Measurements from ENCODE around the gene DDX20.
"Not testable (repeated sequence)": the region's sequence is repeated elsewhere in the genome, so short reads cannot be mapped to it uniquely, and the experiment has no call there.

Gene DDX20

GRCh38 chr1:111792249-111792648, 36.5 kb downstream of the DDX20 start:
- DNase-seq: no peak

- no peak for DNase-seq
These were observed 38.2 kb downstream of the DDX20 start for GRCh38 chr1:111793923-111794322.

- DNase-seq: no peak
These were observed 39.7 kb downstream of the DDX20 start for GRCh38 chr1:111795401-111795800.

- no peak for DNase-seq
These were observed 42.9 kb downstream of the DDX20 start for GRCh38 chr1:111798580-111798979.

DNA sequence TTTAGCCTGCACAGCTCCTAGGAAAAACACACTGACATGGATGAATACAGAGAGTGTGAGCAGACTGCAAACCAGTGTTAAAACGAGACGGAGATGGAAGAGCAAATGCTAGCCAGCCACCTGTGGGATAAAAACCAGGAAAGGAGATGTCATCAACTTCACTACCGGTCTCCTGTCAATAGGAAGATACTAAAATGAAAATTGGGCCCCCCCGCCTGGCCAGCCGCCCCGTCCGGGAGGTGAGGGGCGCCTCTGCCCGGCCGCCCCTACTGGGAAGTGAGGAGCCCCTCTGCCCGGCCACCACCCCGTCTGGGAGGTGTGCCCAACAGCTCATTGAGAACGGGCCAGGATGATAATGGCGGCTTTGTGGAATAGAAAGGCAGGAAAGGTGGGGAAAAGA, 44.0 kb downstream of the DDX20 start:
- DNase-seq: not testable (repeated sequence)

DNA sequence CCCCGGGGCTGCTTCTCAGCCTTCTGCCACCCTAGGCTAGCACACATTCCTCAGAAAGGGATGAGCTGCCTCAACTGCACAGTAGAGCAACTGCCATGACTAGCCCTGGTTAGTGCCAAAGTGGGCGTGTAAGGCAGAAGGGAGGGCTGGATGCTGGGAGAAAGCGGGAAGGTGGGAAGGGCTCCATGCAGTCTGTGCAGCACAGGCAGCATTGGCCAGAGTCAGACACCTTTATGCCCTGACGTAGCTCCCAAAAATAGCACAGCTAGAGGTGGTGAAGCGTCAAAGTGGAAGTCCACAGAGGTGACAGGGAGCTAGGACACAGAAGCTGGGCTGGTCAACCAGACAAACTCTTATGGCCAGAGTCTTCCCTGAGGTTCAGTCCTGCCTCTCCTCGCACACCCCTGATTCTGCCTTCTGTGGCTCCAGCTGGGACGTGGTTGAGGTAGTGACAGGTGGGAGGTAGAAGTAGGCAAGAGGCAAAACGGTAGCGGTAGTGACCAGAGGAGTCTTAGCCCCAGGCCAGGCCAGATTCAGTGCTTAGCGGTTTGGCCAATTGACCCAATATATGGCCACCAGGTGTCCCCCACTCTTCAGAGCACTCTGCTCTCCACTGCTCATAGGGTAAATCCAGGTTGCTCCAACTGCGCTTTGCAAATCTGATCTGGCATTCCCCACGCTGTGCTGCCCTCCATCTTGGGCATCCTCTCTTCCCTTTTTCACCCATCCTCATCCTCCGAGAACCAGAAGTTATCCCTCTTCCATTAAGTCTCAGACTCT, 45.6 kb downstream of the DDX20 start:
- no peak for DNase-seq

DNA sequence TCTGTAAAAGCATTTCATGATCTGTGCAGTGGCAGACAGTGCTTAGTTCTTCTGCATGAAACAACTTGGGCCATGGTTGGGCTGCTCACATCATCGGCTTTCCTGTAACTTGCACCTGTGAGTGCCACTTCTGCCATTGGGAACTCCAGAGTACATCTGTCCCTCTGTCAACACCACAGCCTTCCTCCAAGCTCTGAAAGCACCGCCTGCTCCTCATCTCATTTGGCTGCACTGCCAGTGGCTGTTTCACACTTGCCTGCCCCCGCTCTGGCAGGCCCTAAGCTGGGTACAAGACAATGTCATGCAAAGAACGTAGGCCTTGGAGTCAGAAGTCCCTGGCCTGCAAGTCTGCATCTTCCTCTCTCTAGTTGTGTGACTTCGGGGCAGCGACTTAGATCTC, 46.4 kb downstream of the DDX20 start:
- no peak for DNase-seq

- DNase-seq: no peak
These were observed 47.3 kb downstream of the DDX20 start for GRCh38 chr1:111802984-111803383.

DNA sequence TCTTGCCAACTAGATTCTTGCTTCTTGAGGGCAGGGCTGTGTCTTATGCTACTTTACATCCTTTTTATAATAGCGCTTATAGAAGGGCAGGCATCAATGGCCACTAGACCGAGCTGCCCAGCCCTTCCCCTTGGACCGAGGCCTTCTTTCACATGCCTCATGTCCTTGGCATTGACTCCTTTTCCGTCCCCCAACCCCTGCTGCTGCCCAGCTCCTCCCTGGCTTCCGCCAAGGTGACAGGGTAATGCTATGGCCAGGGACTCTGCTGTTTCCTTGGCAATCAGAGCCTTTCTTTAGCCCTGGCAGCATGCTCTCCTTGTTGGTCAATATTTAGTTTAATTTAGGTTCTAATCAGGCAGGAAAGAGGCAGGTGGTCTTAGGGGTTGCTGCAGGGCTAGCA, 48.2 kb downstream of the DDX20 start:
- no peak for DNase-seq

GRCh38 chr1:111804776-111805175, 49.1 kb downstream of the DDX20 start:
- DNase-seq: peak in 1 of 2 experiments; percentile 7

GRCh38 chr1:111805251-111805650, 49.5 kb downstream of the DDX20 start:
- no peak for DNase-seq

- no peak for DNase-seq
These were observed 56.2 kb downstream of the DDX20 start for GRCh38 chr1:111811891-111812290.

- DNase-seq: no peak
These were observed 56.6 kb downstream of the DDX20 start for GRCh38 chr1:111812306-111812705.

- no peak for DNase-seq
These were observed 58.0 kb downstream of the DDX20 start for GRCh38 chr1:111813440-111814304.

DNA sequence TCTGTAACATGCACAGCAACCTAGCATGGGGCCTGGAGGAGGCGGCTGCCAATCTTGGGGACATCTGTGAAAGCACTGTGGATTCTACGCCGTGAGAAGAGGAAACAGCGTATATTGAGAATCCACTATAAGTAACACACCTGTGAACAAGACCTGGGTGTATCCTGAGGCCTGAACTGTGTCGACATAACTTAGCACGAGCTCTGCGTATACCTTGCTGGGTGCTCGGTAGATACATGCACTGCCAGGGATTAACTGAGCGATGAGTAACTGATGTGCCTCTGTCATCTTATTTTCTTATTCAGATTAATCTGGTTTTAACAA, 58.6 kb downstream of the DDX20 start:
- no peak for DNase-seq

GRCh38 chr1:111814642-111815041, 58.9 kb downstream of the DDX20 start:
- DNase-seq: no peak
